K562 (cell line): Measurements from ENCODE around the gene PTH2. TPM values are rescaled to one million over a fixed set of nuclear protein-coding genes. Genes with fewer than 3 reads are reported as not detected.
A peak's percentile ranks its signal among the peaks of the same experiment; 100 is the strongest.

Source experiments
- ATAC-seq: fragments of 200-7000 bp; cut with Tn5 transposase; 3 replicates; pipeline ENCODE4 v1.9.1; 2020; ENCODE audit warnings: moderate library complexity
- BruUV-seq: library from RNA; stranded (reverse); fragments of 400-500 nt; replicated peaks from 2 replicates; lab custom pipeline; 2021; lab: Mats Ljungman, UMichigan
- CTCF ChIA-PET: fragments of 300-600 bp; formaldehyde crosslinking; extraction: SDS; loops from one replicate; lab custom pipeline; 2021; ENCODE audit warnings: low intra/inter-chr PET ratio; lab: Yijun Ruan, JAX
- POLR2A ChIA-PET: fragments of 300-600, 350-650 bp; sonication (Branson Sonifier 250); formaldehyde crosslinking; extraction: SDS; loops from one replicate; lab custom pipeline; 2021; ENCODE audit warnings: antibody characterized with exemption, inconsistent platforms; lab: Yijun Ruan, JAX
- DNase-seq, 4 experiments: peaks; one replicate each; pipeline versions ENCODE4 v3.0.0 to v3.0.0-alpha.2; 2011 to 2018; ENCODE audit warnings: low spot score in 3 of 4, mixed read lengths in 3 of 4; ENCODE audit errors: extremely low read depth in 1 of 4
- FAIRE-seq: peaks from 2 replicates; lab custom pipeline; 2011; peaks lifted over from hg19 to GRCh38; lab: Jason Lieb, UNC
- H2AFZ ChIP-seq: 2 replicates; pipeline ENCODE4 v1.6.0; 2011; ENCODE audit warnings: low read depth, low read length, control low read depth, inconsistent platforms
- H3K27ac ChIP-seq: fragments of 200-600 bp; 3 replicates; pipeline ENCODE4 v1.8.0; 2011; ENCODE audit warnings: low read depth, mild to moderate bottlenecking, control low read depth, inconsistent platforms, low read length, moderate library complexity, mixed read lengths; ENCODE audit errors: extremely low read depth
- H3K27me3 ChIP-seq, 2 experiments: fragments of 300-600 bp in 1 of 2; 2 replicates in 1 of 2; 3 replicates in 1 of 2; pipeline versions ENCODE4 v1.6.0 to v1.8.0; 2011; ENCODE audit warnings: inconsistent platforms in 2 of 2, low read length in 2 of 2, mild to moderate bottlenecking in 1 of 2, mixed read lengths in 1 of 2, moderate library complexity in 1 of 2; ENCODE audit not compliant: control insufficient read depth in 2 of 2, insufficient read depth in 2 of 2
- H3K36me3 ChIP-seq: fragments of 300-600 bp; 3 replicates; pipeline ENCODE4 v1.8.0; 2011; ENCODE audit warnings: mild to moderate bottlenecking, low read length, inconsistent platforms; ENCODE audit not compliant: control insufficient read depth, insufficient read depth
- H3K4me1 ChIP-seq, 2 experiments: fragments of 200-600 bp in 1 of 2; replicated peaks in 1 of 2; 2 replicates in 1 of 2; 3 replicates in 1 of 2; pipeline versions ENCODE4 v1.5.1 to v1.8.0; 2011; ENCODE audit warnings: inconsistent platforms in 2 of 2, low read length in 2 of 2, mild to moderate bottlenecking in 1 of 2, mixed read lengths in 1 of 2, moderate library complexity in 1 of 2; ENCODE audit not compliant: control insufficient read depth in 2 of 2, insufficient read depth in 2 of 2
- H3K4me2 ChIP-seq: 2 replicates; pipeline ENCODE4 v1.6.1; 2011; ENCODE audit warnings: low read length, control low read depth, inconsistent platforms, mixed read lengths; ENCODE audit not compliant: insufficient read depth
- H3K4me3 ChIP-seq: fragments of 200-600 bp; sonication (generic), shearing (Covaris generic); 2 replicates; pipeline ENCODE4 v1.5.1; 2016; ENCODE audit warnings: control low read depth, inconsistent platforms
- H3K79me2 ChIP-seq: fragments of 200-600 bp; 3 replicates; pipeline ENCODE4 v1.8.0; 2011; ENCODE audit warnings: low read length, inconsistent platforms; ENCODE audit not compliant: control insufficient read depth, insufficient read depth
- H3K9ac ChIP-seq, 2 experiments: 2 replicates each; pipeline versions ENCODE4 v1.6.0 to v1.6.1; 2011; ENCODE audit warnings: low read depth in 2 of 2, low read length in 2 of 2, control low read depth in 1 of 2, inconsistent platforms in 1 of 2, mild to moderate bottlenecking in 1 of 2, mixed read lengths in 1 of 2; ENCODE audit not compliant: insufficient read depth in 1 of 2
- H3K9me1 ChIP-seq: one replicate; pipeline ENCODE4 v1.6.0; 2011; ENCODE audit warnings: inconsistent platforms, mild to moderate bottlenecking, low read length, moderate library complexity; ENCODE audit not compliant: control insufficient read depth, insufficient read depth
- H3K9me3 ChIP-seq: replicated peaks from 2 replicates; pipeline ENCODE4 v1.5.1; 2011; ENCODE audit warnings: low read depth, low read length, inconsistent platforms; ENCODE audit not compliant: control insufficient read depth, insufficient read depth
- H4K20me1 ChIP-seq: replicated peaks from 2 replicates; pipeline ENCODE4 v1.6.1; 2011; ENCODE audit warnings: low read length, inconsistent platforms, mixed read lengths; ENCODE audit not compliant: control insufficient read depth, insufficient read depth
- ASH1L ChIP-seq: fragments of 450-650 bp; IDR thresholded peaks from 2 replicates; pipeline ENCODE4 v1.6.1; 2018; ENCODE audit warnings: borderline replicate concordance, mild to moderate bottlenecking, low read depth; ENCODE audit not compliant: partially characterized antibody
- CHD2 ChIP-seq: IDR thresholded peaks from 2 replicates; pipeline ENCODE4 v1.6.1; 2011; ENCODE audit warnings: low read depth, low read length
- EGR1 ChIP-seq: fragments of 450-650 bp; conservative IDR thresholded peaks from 2 replicates; pipeline ENCODE4 v1.6.1; 2017; ENCODE audit warnings: mild to moderate bottlenecking
- FOS ChIP-seq: IDR thresholded peaks from 3 replicates; pipeline ENCODE4 v1.6.1; 2011; ENCODE audit not compliant: insufficient read length; ENCODE audit errors: extremely low read depth
- MEIS2 ChIP-seq: fragments of 450-650 bp; IDR thresholded peaks from 2 replicates; pipeline ENCODE4 v1.6.1; 2014; ENCODE audit warnings: mild to moderate bottlenecking; ENCODE audit not compliant: partially characterized antibody
- NCOA4 ChIP-seq: fragments of 450-650 bp; IDR thresholded peaks from 2 replicates; pipeline ENCODE4 v1.6.1; 2018; ENCODE audit warnings: mild to moderate bottlenecking; ENCODE audit not compliant: partially characterized antibody
- NFYB ChIP-seq: IDR thresholded peaks from 2 replicates; pipeline ENCODE4 v1.6.1; 2011; ENCODE audit warnings: mild to moderate bottlenecking, moderate library complexity; ENCODE audit not compliant: insufficient read length; ENCODE audit errors: extremely low read depth
- PTTG1 ChIP-seq: fragments of 450-650 bp; IDR thresholded peaks from 2 replicates; pipeline ENCODE4 v1.6.1; 2016; ENCODE audit warnings: low read depth, mild to moderate bottlenecking, missing genetic modification characterization, missing compliant biosample characterization
- RBBP5 ChIP-seq: fragments of 200-600 bp; sonication (generic); IDR thresholded peaks from 2 replicates; pipeline ENCODE4 v1.6.1; 2012; ENCODE audit warnings: borderline replicate concordance, mild to moderate bottlenecking, low read length, control low read depth, inconsistent platforms; ENCODE audit not compliant: insufficient read depth, poor library complexity, severe bottlenecking
- RBM25 ChIP-seq: fragments of 200-400 bp; formaldehyde crosslinking; IDR thresholded peaks from 2 replicates; pipeline ENCODE4 v1.6.1; 2018; ENCODE audit warnings: low read length, low read depth, moderate library complexity; ENCODE audit not compliant: severe bottlenecking
- ZBTB7A ChIP-seq: IDR thresholded peaks from 2 replicates; pipeline ENCODE4 v1.6.1; 2011; ENCODE audit warnings: low read depth, mild to moderate bottlenecking, low read length, moderate library complexity, borderline replicate concordance; ENCODE audit not compliant: control insufficient read depth
- WGBS: fragments of 100-300 bp; shearing (Covaris generic); methylation state at CpG from one replicate; pipeline ENCODE4 v1.1.6; 2016; ENCODE audit warnings: low coverage, mixed read lengths; ENCODE audit not compliant: insufficient coverage; ENCODE audit errors: missing lambda C conversion rate; 5-methylcytosine and 5-hydroxymethylcytosine counted together
- in situ Hi-C: fragments of 300-500 bp; cut with MboI; formaldehyde crosslinking; loops from 4 replicates; pipeline ENCODE4 v1.15.0; 2018; ENCODE audit warnings: inconsistent platforms, mixed read lengths
- intact Hi-C: fragments of 100-400 bp; cut with micrococcal nuclease; formaldehyde crosslinking; loops from 2 replicates; pipeline ENCODE4 v1.14.2; 2022
- polyA plus RNA-seq, 8 experiments: library from polyadenylated mRNA; depleted of rRNA in 4 of 8; stranded (reverse) in 5 of 8; unstranded in 3 of 8; fragments of >200 nt; fragmentation: Nextera tagmentation in 2 of 8; fragmentation: Illumina TruSeq in 1 of 8; extraction: Ambion mirVana in 2 of 8; extraction: Trizol in 1 of 8; gene quantifications; 2 replicates each; pipeline versions ENCODE4 v1.2.1 to v1.2.3, GENCODE V29; 2011 to 2014; ENCODE audit warnings: inconsistent platforms in 1 of 8, missing spikeins in 1 of 8
- total RNA-seq, 7 experiments: library from RNA; depleted of rRNA in 6 of 7; stranded (reverse); fragments of >200 nt in 6 of 7; fragmentation: Illumina TruSeq in 2 of 7; extraction: Trizol in 2 of 7; gene quantifications; 2 replicates each; pipeline versions ENCODE4 v1.2.1 to v1.2.3, GENCODE V29; 2011 to 2021; ENCODE audit warnings: low replicate concordance in 1 of 7
- TF ChIP-seq, protein P1 (sequence below): fragments of 450-650 bp; IDR thresholded peaks from 2 replicates; pipeline ENCODE4 v1.6.1; 2016
- TF ChIP-seq, protein P2 (sequence below): fragments of 450-650 bp; IDR thresholded peaks from 2 replicates; pipeline ENCODE4 v1.7.1; 2018; ENCODE audit warnings: mild to moderate bottlenecking, low read depth; ENCODE audit not compliant: partially characterized antibody

PTH2 gene
- total and polyA plus RNA-seq, 9 of the 15 experiments (the other 6 are each of a cell fraction or from before 2014, with no cell fraction given), result 1.3 TPM; not detected in 8

DNA sequence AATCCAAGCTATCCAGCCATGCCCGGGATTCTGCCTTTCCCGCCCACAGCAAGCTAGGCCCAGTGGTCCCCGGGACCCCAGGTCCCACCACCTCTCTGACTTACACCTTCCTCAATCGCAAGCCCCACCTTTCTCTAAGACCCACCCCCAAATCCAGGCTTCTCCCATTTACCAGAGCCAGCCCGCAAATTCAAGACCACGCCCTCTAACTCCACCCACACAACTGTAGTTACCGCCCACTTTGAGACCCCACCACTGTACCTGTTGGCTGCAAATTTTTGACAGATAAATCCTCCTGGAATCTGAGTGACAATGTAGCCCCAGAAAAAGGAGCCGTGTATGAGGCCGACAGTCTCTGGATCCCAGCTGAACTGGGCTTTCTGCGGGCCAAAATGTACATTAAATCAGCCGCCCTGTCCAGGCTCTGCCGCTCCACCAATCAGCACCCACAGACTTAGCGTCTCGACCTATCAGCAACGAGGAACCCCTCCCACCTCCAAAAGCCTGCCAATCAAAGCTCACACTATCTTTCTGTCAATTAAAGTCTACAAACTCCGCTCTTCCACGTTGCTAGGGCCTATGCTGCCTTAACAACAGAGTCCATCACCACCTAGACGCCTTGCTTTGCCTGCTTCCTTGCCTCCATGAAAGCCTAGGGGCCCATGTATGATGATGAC lies 11.8 kb upstream of the PTH2 start:
- in situ Hi-C loops, result loop anchor here (5.0 kb wide), 1 partner anchor 43 kb away; no protein-coding TSS in a partner anchor

More for the DNA sequence above, 11.8 kb upstream of the PTH2 start:
- FAIRE-seq (peak; percentile 84), DNase-seq (peak; percentile 55 to 80 (median 66)), ATAC-seq (peak; percentile 52)
- no peaks in the 10 kb centered on the region for H3K9me3 ChIP-seq
- ChIA-PET CTCF (no interaction called here), POLR2A (interaction anchor here (0.7 to 1.6 kb wide), 4 partner anchors 8 to 97 kb away, joined by 3 to 6 read pairs (median 3); no protein-coding TSS in a partner anchor)
- BruUV-seq, result no TSS peak
- no peaks in the 10 kb centered on the region; the same call in 2 of the 3 replicates for H3K36me3 ChIP-seq
- H3K9ac ChIP-seq, result no peak overlapping the region
- TF ChIP-seq ASH1L, result peak; percentile 78
- TF ChIP-seq, protein P1, sequence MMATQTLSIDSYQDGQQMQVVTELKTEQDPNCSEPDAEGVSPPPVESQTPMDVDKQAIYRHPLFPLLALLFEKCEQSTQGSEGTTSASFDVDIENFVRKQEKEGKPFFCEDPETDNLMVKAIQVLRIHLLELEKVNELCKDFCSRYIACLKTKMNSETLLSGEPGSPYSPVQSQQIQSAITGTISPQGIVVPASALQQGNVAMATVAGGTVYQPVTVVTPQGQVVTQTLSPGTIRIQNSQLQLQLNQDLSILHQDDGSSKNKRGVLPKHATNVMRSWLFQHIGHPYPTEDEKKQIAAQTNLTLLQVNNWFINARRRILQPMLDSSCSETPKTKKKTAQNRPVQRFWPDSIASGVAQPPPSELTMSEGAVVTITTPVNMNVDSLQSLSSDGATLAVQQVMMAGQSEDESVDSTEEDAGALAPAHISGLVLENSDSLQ, result peak; percentile 94
- no peak for TF ChIP-seq RBBP5
- TF ChIP-seq FOS, result peak; percentile 79
- TF ChIP-seq, protein P2, sequence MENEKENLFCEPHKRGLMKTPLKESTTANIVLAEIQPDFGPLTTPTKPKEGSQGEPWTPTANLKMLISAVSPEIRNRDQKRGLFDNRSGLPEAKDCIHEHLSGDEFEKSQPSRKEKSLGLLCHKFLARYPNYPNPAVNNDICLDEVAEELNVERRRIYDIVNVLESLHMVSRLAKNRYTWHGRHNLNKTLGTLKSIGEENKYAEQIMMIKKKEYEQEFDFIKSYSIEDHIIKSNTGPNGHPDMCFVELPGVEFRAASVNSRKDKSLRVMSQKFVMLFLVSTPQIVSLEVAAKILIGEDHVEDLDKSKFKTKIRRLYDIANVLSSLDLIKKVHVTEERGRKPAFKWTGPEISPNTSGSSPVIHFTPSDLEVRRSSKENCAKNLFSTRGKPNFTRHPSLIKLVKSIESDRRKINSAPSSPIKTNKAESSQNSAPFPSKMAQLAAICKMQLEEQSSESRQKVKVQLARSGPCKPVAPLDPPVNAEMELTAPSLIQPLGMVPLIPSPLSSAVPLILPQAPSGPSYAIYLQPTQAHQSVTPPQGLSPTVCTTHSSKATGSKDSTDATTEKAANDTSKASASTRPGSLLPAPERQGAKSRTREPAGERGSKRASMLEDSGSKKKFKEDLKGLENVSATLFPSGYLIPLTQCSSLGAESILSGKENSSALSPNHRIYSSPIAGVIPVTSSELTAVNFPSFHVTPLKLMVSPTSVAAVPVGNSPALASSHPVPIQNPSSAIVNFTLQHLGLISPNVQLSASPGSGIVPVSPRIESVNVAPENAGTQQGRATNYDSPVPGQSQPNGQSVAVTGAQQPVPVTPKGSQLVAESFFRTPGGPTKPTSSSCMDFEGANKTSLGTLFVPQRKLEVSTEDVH, result no peak
- TF ChIP-seq CHD2, result 0 out of 2 replicates have a peak, but pooled peaks have one; percentile 27
- peak; percentile 74 for TF ChIP-seq RBM25
- 0 out of 2 replicates have a peak, but pooled peaks have one; percentile 3 for TF ChIP-seq ZBTB7A
- no peak for TF ChIP-seq PTTG1 (tag)
- peak; percentile 55 for TF ChIP-seq EGR1
- TF ChIP-seq MEIS2, result peak; percentile 32
- TF ChIP-seq NCOA4, result no peak
- TF ChIP-seq NFYB, result peak; percentile 97
- intact Hi-C loops, result no loop called here
- no peak overlapping the region for H3K27ac ChIP-seq
- H2AFZ ChIP-seq, result peak overlapping the region; percentile 93
- H3K27me3 ChIP-seq, result peaks cover 0 to 8% of the 10 kb centered on the region in 2 experiments; a peak in 3 of 5 replicates
- no peaks in the 10 kb centered on the region for H3K9me1 ChIP-seq
- WGBS, result 67% methylated on average over 18 of the region's 18 CpGs
- peaks cover 28 to 60% of the 10 kb centered on the region in 2 experiments for H3K4me1 ChIP-seq
- peaks cover 9% of the 10 kb centered on the region for H3K79me2 ChIP-seq
- no peaks in the 10 kb centered on the region for H4K20me1 ChIP-seq
- no peak overlapping the region for H3K4me2 ChIP-seq
- no peak overlapping the region for H3K4me3 ChIP-seq
